Spinal cord (tissue), 10 donors: ENCODE measurements around the gene TRIM25. TPM values are rescaled to one million over a fixed set of nuclear protein-coding genes. Genes with fewer than 3 reads are reported as not detected.

Source experiments
- DNase-seq, 6 donors: peaks; one replicate each; pipeline versions ENCODE4 v3.0.0 to v3.0.0-alpha.2; 2013 to 2015; ENCODE audit warnings: low spot score in 6 of 6, low read depth in 4 of 6
- H3K27ac ChIP-seq: one replicate; pipeline ENCODE4 v1.5.1; 2013; ENCODE audit warnings: low read depth, low read length, control low read depth
- H3K27me3 ChIP-seq: one replicate; pipeline ENCODE4 v1.6.1; 2013; ENCODE audit warnings: low read length; ENCODE audit not compliant: control insufficient read depth, insufficient read depth
- H3K36me3 ChIP-seq: one replicate; pipeline ENCODE4 v1.6.1; 2013; ENCODE audit warnings: low read length; ENCODE audit not compliant: control insufficient read depth, insufficient read depth
- H3K4me1 ChIP-seq: one replicate; pipeline ENCODE4 v1.6.1; 2013; ENCODE audit warnings: low read length; ENCODE audit not compliant: control insufficient read depth, insufficient read depth
- H3K4me3 ChIP-seq: one replicate; pipeline ENCODE4 v1.5.1; 2013; ENCODE audit warnings: low read depth, low read length, control low read depth
- H3K9me3 ChIP-seq: one replicate; pipeline ENCODE4 v1.6.1; 2013; ENCODE audit warnings: low read length; ENCODE audit not compliant: control insufficient read depth, insufficient read depth
- WGBS: methylation state at CpG from one replicate; pipeline ENCODE4 v1.1.5; 2013; ENCODE audit warnings: missing lambda C conversion rate; ENCODE audit not compliant: insufficient coverage; 5-methylcytosine and 5-hydroxymethylcytosine counted together
- long read RNA-seq, 4 donors: transcript quantifications; one replicate each; lab custom pipeline, GENCODE V29; 2026
- polyA plus RNA-seq, 2 donors: library from polyadenylated mRNA; unstranded; fragments of 120-200 nt; gene quantifications; one replicate each; pipeline ENCODE4 v1.2.1, GENCODE V29; 2013; ENCODE audit not compliant: insufficient read length in 2 of 2
- total RNA-seq, 2 donors: library from RNA; depleted of rRNA in 1 of 2; stranded (reverse); fragments of 120-200 nt in 1 of 2; fragments of >200 nt in 1 of 2; gene quantifications; one replicate each; pipeline versions ENCODE4 v1.2.3 to v1.2.4, GENCODE V29; 2013 to 2014
- donor health status: healthy.

The TRIM25 gene, protein sequence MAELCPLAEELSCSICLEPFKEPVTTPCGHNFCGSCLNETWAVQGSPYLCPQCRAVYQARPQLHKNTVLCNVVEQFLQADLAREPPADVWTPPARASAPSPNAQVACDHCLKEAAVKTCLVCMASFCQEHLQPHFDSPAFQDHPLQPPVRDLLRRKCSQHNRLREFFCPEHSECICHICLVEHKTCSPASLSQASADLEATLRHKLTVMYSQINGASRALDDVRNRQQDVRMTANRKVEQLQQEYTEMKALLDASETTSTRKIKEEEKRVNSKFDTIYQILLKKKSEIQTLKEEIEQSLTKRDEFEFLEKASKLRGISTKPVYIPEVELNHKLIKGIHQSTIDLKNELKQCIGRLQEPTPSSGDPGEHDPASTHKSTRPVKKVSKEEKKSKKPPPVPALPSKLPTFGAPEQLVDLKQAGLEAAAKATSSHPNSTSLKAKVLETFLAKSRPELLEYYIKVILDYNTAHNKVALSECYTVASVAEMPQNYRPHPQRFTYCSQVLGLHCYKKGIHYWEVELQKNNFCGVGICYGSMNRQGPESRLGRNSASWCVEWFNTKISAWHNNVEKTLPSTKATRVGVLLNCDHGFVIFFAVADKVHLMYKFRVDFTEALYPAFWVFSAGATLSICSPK
- 10 to 100 TPM; 10.0 to 17.5 TPM for total RNA-seq
- 10 to 100 TPM; 18.8 to 22.1 TPM for polyA plus RNA-seq
- long read RNA-seq, donor 1, result 0 reads
- long read RNA-seq, donor 2, full-length matches to known transcripts, result 1 of 1 reads
- long read RNA-seq, donor 2, partial matches to known transcripts, result 0 of 1 reads
- long read RNA-seq, donor 2, other reads (novel, unspliced or antisense), result 0 of 1 reads
- long read RNA-seq, donor 3, full-length matches to known transcripts, result 3 of 3 reads
- long read RNA-seq, donor 3, partial matches to known transcripts, result 0 of 3 reads
- long read RNA-seq, donor 3, other reads (novel, unspliced or antisense), result 0 of 3 reads
- long read RNA-seq, donor 4, full-length matches to known transcripts, result 3 of 3 reads
- long read RNA-seq, donor 4, partial matches to known transcripts, result 0 of 3 reads
- long read RNA-seq, donor 4, other reads (novel, unspliced or antisense), result 0 of 3 reads

- under 1% methylated on average over 57 of the region's 58 CpGs for WGBS
- Histone ChIP-seq H3K27me3 (peaks cover 4% of the 10 kb centered on the region), H3K27ac (no peak within 1 kb of the TSS), H3K36me3 (no peaks in the 10 kb centered on the region), H3K4me1 (peaks cover 12% of the 10 kb centered on the region), H3K4me3 (peak within 1 kb of the TSS; percentile 84), H3K9me3 (peaks cover 2% of the 10 kb centered on the region)
- DNase-seq, result peak; percentile 40 to 92 (median 62)
Measured at GRCh38 chr17:56913867-56914580, at the start of gene TRIM25. Gene TRIM25, minus strand, starts transcription at chr17:56914049. Its CDS starts 61 bp downstream, at chr17:56913988.

DNA sequence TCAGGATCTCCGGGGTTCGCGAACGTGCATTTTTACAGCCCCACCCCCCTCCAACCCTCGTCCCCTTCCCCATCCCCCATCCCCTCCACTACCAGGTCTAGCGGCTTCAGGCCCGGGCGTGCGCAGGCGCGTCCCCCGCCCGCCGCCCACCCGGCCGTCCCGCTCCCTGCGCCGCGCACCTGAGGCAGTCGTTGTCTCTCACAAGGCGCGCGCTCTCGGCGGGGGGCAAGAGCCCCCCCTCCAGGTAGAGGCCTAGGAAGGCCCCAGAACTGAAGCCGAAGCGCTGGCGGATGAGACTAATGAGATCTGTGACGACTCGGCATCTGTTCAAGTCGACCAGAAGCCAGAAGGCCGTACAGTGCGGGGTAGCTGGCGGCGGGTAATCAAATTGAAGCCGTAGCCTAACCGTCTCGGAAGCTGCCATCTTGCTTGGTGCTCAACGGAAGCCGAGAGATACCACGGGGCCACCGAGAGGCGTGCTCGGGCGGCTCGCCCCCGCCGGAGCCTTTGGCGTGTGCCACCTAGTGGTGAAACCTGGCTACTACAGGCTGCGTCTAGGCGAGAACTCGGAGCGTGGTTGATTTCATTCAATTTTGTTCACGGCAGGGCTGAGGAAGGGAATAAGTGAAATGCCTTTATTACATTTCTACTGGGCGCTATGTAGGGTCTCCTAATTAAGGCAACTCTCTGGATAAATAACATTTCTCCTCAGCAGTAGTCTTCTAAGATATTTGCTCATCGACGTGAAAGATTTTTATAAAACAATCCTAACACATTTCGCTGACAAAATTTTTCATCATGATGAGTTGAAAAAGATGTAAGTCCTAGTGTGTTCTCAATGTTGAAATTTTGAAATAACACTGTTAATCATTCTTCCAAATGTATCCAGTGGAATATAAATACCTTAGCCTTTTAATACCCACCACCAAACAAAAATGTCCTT is 47.0 kb upstream of the TRIM25 start, which contains the start of gene COIL:
COIL (minus strand) TSS at position 455 of the 943 bp plus-strand sequence; CDS start at position 424, 31 bp downstream.
- Histone ChIP-seq H3K4me1 (peaks cover 13% of the 10 kb centered on the region), H3K36me3 (peaks cover 7% of the 10 kb centered on the region), H3K27me3 (no peaks in the 10 kb centered on the region), H3K9me3 (no peaks in the 10 kb centered on the region), H3K4me3 (peak within 1 kb of the TSS; percentile 85), H3K27ac (peak within 1 kb of the TSS; percentile 90)
- peak; percentile 83 to 98 (median 92) for DNase-seq
- WGBS, result under 1% methylated on average over 46 of the region's 59 CpGs

GRCh38 chr17:56956992-56957391 is 43.1 kb upstream of the TRIM25 start:
- Histone ChIP-seq H3K36me3 (peaks cover 7% of the 10 kb centered on the region), H3K4me1 (peaks cover 13% of the 10 kb centered on the region), H3K27ac (no peak overlapping the region), H3K9me3 (no peaks in the 10 kb centered on the region), H3K27me3 (no peaks in the 10 kb centered on the region), H3K4me3 (no peak overlapping the region)
- WGBS, result 96% methylated on average over 3 of the region's 5 CpGs
- DNase-seq, result no peak

DNA sequence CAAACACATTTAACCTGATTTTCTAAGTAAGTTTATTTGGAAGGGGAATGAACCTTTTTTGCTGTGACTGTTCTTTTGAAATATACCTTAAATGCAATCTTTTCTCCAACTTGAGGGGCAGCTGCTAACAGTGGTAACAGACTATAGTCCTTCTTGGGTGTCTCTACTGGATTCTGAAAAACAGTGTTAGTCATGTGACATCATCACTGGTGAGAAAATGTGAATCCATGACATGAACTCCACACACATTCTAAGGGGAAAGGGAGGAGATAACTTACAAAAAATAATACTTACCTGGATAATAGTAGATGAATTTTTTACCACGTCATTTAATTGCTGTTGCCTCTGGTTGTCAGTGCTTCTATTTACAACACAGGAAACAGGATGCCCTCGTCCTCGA is 35.7 kb upstream of the TRIM25 start:
- H3K27me3 ChIP-seq, result no peaks in the 10 kb centered on the region
- no peak overlapping the region for H3K27ac ChIP-seq
- WGBS, result 86% methylated on average over 2 of the region's 3 CpGs
- no peak for DNase-seq
- no peaks in the 10 kb centered on the region for H3K4me1 ChIP-seq
- H3K4me3 ChIP-seq, result no peak overlapping the region
- no peaks in the 10 kb centered on the region for H3K9me3 ChIP-seq
- H3K36me3 ChIP-seq, result peaks cover 20% of the 10 kb centered on the region

DNA sequence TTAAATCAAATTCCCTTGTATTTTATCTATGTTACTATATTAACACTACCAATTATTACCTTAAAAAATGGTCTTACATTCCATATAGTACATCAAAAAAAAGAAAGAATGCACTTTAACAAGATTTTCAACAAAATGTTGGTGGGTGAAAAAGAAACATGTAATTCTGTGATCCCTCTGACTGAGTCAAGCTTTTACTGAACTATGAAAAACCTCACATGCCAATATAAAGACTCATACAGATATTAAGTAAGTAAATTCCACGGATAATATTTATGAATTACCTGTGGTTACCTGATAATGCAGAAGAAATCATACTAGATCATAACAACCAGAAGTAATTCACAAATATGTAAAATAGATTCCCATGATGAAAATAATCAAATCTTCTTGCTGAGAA is 34.6 kb upstream of the TRIM25 start:
- H3K27ac ChIP-seq, result no peak overlapping the region

GRCh38 chr17:56947741-56948140 is 33.9 kb upstream of the TRIM25 start:
- H3K9me3 ChIP-seq, result no peaks in the 10 kb centered on the region

More for the DNA sequence above, 34.6 kb upstream of the TRIM25 start:
- Histone ChIP-seq H3K4me3 (no peak overlapping the region), H3K36me3 (peaks cover 30% of the 10 kb centered on the region), H3K9me3 (no peaks in the 10 kb centered on the region), H3K27me3 (no peaks in the 10 kb centered on the region), H3K4me1 (no peaks in the 10 kb centered on the region)
- no CpG with 5 or more reads among the region's 1 CpG for WGBS
- DNase-seq, result no peak

GRCh38 chr17:56945938-56946505 is 32.2 kb upstream of the TRIM25 start:
- 100% methylated on average over 1 of the region's 3 CpGs for WGBS
- no peak overlapping the region for H3K4me3 ChIP-seq
- H3K27me3 ChIP-seq, result no peaks in the 10 kb centered on the region
- DNase-seq, result peak in 1 of 6 donors; percentile 78
- peaks cover 36% of the 10 kb centered on the region for H3K36me3 ChIP-seq
- H3K4me1 ChIP-seq, result no peaks in the 10 kb centered on the region
- no peaks in the 10 kb centered on the region for H3K9me3 ChIP-seq
- no peak overlapping the region for H3K27ac ChIP-seq

More at GRCh38 chr17:56947741-56948140, 33.9 kb upstream of the TRIM25 start:
- DNase-seq, result no peak
- peaks cover 31% of the 10 kb centered on the region for H3K36me3 ChIP-seq
- WGBS, result no CpG with 5 or more reads among the region's 1 CpG
- no peak overlapping the region for H3K27ac ChIP-seq
- no peaks in the 10 kb centered on the region for H3K4me1 ChIP-seq
- no peak overlapping the region for H3K4me3 ChIP-seq
- H3K27me3 ChIP-seq, result no peaks in the 10 kb centered on the region

DNA sequence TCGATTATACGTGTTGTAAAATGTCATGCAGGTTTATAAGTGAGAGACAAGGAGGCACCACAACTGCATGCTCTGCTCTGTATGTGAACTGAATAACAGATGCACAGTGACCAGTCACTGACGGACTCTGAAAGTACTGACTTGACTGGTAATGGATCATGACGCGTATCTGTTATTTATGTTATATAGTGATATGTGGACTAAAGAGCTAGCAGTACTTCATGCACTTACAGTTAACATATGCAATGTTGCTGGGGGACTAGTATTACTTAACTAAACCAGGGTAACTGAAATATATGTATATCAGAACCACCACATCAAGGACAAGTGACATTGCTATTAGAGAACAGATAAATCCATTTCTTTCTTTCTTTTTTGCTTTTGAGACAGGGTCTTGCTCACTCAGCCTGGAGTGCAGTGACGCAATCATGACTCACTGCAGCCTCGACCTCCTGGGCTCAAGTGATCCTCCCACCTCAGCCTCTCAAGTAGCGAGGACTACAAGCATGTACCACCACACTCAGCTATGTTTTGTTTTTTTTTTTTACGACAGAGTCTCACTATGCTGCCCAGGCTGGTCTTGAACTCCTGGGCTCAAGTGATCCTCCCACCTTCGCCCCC is 29.8 kb upstream of the TRIM25 start:
- no peaks in the 10 kb centered on the region for H3K9me3 ChIP-seq
- H3K4me3 ChIP-seq, result no peak overlapping the region
- H3K27ac ChIP-seq, result no peak overlapping the region
- WGBS, result 97% methylated on average over 4 of the region's 10 CpGs
- no peaks in the 10 kb centered on the region for H3K4me1 ChIP-seq
- no peaks in the 10 kb centered on the region for H3K27me3 ChIP-seq
- DNase-seq, result no peak
- peaks cover 43% of the 10 kb centered on the region for H3K36me3 ChIP-seq
